Brain microvascular endothelial cell (primary cell): Measurements from ENCODE around the gene GARS1.
A peak's percentile ranks its signal among the peaks of the same experiment; 100 is the strongest.

Experiments used
- DNase-seq: peaks from one replicate; pipeline ENCODE4 v3.0.0-alpha.2; 2020
- H3K27ac ChIP-seq: fragments of 250-450 bp; sonication (Bioruptor Pico); 2 replicates; pipeline ENCODE4 v1.5.1; 2020; ENCODE audit warnings: mild to moderate bottlenecking, moderate library complexity
- H3K27me3 ChIP-seq: fragments of 250-450 bp; sonication (Bioruptor Pico); replicated peaks from 2 replicates; pipeline ENCODE4 v1.5.1; 2020; ENCODE audit warnings: mild to moderate bottlenecking
- H3K36me3 ChIP-seq: fragments of 250-450 bp; sonication (Bioruptor Pico); replicated peaks from 2 replicates; pipeline ENCODE4 v1.5.1; 2020; ENCODE audit warnings: mild to moderate bottlenecking
- H3K4me3 ChIP-seq: 2 replicates; pipeline ENCODE4 v1.5.1; 2011; ENCODE audit warnings: low read depth, mild to moderate bottlenecking, control low read depth, low read length, moderate library complexity
- in situ Hi-C: cut with HindIII; loops from 2 replicates; pipeline ENCODE4 v1.10.0; 2017; ENCODE audit warnings: low sequenced_read_pairs, low pct_ligation_motif_present
- TF ChIP-seq, protein P1 (sequence below): IDR thresholded peaks from 2 replicates; pipeline ENCODE4 v1.5.1; 2011; ENCODE audit warnings: low read depth, mild to moderate bottlenecking, moderate library complexity, low read length, control low read depth, inconsistent platforms; ENCODE audit errors: missing control alignments

GARS1 gene

DNA sequence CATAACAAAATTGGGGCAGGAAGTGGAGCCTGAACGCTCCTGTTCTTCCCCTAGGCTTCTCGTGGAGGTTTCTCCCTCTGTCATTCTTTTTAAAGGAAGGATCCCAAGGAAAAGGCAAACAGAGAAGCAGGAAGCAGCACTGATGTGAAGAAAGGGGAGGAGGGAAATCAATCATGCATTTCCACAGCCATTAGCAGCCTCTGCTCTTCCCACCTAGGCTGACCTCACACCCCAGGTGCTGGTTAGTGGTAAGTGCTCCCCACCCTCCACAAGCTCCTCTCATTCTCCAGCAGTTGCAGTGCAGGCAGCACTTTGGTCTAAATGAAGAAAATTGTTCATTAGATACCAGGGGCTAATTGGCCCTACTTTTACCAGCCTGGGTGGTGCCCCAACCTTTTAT lies 85.0 kb downstream of the GARS1 start:
- Histone ChIP-seq H3K4me3 (no peak overlapping the region), H3K27ac (no peak overlapping the region), H3K36me3 (no peaks in the 10 kb centered on the region), H3K27me3 (peaks cover 58% of the 10 kb centered on the region)
- TF ChIP-seq, protein P1, sequence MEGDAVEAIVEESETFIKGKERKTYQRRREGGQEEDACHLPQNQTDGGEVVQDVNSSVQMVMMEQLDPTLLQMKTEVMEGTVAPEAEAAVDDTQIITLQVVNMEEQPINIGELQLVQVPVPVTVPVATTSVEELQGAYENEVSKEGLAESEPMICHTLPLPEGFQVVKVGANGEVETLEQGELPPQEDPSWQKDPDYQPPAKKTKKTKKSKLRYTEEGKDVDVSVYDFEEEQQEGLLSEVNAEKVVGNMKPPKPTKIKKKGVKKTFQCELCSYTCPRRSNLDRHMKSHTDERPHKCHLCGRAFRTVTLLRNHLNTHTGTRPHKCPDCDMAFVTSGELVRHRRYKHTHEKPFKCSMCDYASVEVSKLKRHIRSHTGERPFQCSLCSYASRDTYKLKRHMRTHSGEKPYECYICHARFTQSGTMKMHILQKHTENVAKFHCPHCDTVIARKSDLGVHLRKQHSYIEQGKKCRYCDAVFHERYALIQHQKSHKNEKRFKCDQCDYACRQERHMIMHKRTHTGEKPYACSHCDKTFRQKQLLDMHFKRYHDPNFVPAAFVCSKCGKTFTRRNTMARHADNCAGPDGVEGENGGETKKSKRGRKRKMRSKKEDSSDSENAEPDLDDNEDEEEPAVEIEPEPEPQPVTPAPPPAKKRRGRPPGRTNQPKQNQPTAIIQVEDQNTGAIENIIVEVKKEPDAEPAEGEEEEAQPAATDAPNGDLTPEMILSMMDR, result no peak
- in situ Hi-C loops, result no loop called here
- DNase-seq, result no peak

DNA sequence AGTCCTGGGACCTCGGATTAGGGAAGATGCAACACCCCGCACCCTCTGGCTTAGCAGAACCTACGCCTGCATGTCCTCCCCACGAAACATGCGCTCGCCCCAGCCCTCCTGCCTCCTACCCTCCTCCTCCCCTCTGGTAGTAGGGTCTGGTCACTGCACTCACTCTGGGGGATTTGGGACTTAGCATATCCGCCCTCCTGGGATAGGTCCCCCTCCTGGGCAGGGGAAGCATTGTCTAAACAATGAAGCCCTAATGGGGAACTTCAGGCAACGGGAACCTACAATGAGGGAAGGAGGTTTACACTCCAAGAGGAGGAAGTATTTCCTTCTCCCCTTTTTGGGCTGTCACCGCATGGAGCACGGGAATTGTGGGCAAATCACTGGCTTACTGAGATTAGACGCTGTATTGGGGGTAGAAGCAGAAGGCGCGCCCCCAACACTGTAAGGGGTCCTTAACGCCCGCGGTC lies 86.7 kb downstream of the GARS1 start:
- H3K27me3 ChIP-seq, result peaks cover 58% of the 10 kb centered on the region

DNA sequence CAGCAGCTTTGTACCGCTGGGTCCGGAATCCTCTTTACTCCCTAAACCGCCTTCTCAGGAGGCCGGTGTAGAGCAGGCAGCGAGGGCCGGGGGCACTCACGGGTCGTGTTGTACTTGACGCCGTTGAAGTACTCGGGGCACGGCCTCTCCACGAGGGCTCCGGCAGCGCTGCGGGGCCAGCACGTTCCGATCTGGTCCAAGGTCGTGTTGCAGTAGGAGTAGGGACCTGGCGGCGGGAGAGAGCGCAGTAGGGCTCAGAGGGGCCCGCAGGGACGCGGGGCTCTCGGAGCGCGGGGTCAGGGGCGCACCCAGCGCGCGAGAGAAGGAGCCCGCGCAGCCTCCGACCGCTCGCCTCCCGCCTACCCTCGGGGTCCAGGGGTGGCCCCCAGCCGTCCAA lies 87.1 kb downstream of the GARS1 start:
- Histone ChIP-seq H3K27ac (no peak overlapping the region), H3K4me3 (peak overlapping the region; percentile 5), H3K36me3 (no peaks in the 10 kb centered on the region), H3K27me3 (peaks cover 56% of the 10 kb centered on the region)
- TF ChIP-seq, protein P1, result no peak
- DNase-seq, result no peak
- in situ Hi-C loops, result no loop called here

More for the DNA sequence above, 86.7 kb downstream of the GARS1 start:
- in situ Hi-C loops, result no loop called here
- Histone ChIP-seq H3K4me3 (no peak overlapping the region), H3K36me3 (no peaks in the 10 kb centered on the region), H3K27ac (no peak overlapping the region)
- DNase-seq, result no peak
- TF ChIP-seq, protein P1, result no peak

DNA sequence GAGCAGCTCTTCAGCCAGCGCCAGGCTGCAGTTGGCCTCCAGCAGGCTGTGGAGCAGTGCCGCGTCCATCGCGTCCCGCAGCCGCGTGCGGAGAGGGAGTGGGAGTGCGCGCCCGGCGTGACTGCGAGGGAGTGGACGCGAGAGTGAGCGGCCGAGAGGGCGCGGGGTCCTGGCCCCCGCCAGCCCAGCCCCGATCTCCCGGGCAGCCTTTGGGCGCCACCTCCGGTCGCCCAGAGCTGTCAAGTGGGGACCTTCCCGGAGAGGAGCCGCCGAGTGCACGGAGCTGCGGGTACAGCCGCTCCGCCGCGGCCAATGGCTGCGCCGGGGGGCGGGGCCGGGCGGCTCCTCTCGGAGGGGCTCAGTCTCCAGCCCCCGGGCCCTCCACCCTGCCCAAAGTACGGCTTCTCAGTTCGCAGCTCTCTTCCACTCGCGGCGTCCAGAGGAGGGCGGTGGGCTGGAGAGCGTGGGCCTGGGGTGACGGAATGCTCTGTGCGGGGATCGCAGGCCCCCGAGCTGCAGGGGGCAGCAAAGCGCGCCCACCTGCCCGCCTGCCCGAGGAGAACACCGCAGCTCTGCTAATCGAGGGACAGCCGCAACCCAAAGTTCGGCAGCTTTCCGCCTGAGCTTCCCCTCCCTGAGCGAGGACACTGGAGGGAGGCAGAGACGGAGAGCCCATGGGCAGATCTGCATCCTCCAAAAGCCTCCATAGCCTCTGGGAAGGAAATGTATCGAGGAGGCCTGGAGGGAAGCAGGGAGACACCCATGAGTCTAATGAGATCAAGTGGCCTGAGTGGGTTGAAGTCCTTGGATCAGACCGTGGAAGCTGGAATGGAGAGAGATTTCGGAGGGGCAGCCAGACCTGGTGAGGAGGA lies 87.8 kb downstream of the GARS1 start, which contains the start of gene CRHR2:
Gene CRHR2, minus strand, starts transcription at position 245 of the 872 bp plus-strand sequence. Its CDS starts 176 bp downstream, at position 69.
- in situ Hi-C loops, result no loop called here
- Histone ChIP-seq H3K36me3 (no peaks in the 10 kb centered on the region), H3K27ac (no peak within 1 kb of the TSS), H3K4me3 (peak within 1 kb of the TSS; percentile 5), H3K27me3 (peaks cover 54% of the 10 kb centered on the region)
- no peak for DNase-seq
- TF ChIP-seq, protein P1, result peak; percentile 54

DNA sequence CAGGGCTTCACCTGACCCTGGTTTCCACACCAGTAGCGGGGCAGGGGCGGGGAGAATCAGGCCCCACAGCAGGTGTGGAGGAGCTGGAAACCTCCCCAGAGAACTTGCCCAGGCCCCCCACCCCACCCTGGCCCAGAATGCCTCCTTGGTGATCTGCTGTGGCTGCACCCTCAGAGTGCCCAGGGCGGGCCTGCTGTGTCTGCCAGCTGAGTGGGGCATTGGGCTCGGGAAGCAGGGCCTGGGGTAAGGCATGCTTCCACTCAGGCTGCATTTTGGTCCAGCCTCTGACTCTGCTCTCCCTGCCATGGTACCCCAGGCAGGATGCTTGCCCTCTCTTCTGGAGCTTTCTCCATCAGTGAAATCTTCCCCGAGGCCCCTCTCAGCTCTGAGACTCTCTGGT lies 88.6 kb downstream of the GARS1 start:
- no peak overlapping the region for H3K27ac ChIP-seq
- TF ChIP-seq, protein P1, result no peak
- H3K36me3 ChIP-seq, result no peaks in the 10 kb centered on the region
- no peak for DNase-seq
- peaks cover 54% of the 10 kb centered on the region for H3K27me3 ChIP-seq
- in situ Hi-C loops, result no loop called here
- H3K4me3 ChIP-seq, result no peak overlapping the region
